Measurements from ENCODE around the gene CLIC2. TPM values are rescaled to one million over a fixed set of nuclear protein-coding genes. Genes with fewer than 3 reads are reported as not detected.

The CLIC2 gene
- polyA plus RNA-seq, 1 donor (not counting 4 experiments of a cell fraction or from before 2014, with no cell fraction given): 0.49 TPM

- H4K20me1 ChIP-seq (ENCODE audit: control insufficient read depth, extremely low read depth, insufficient read depth, low read length): no peaks in the 10 kb centered on the region
- H3K79me2 ChIP-seq (ENCODE audit: control insufficient read depth, insufficient read depth, low read length): no peaks in the 10 kb centered on the region
- no peaks in the 10 kb centered on the region for H3K27me3 ChIP-seq (ENCODE audit: control insufficient read depth, extremely low read depth, insufficient read depth, low read length)
- DNase-seq (ENCODE audit: low read depth, low spot score) (no peak), FAIRE-seq (no peak)
- no peaks in the 10 kb centered on the region for H3K36me3 ChIP-seq (ENCODE audit: control insufficient read depth in 2 of 2, extremely low read depth in 1 of 2, insufficient read depth in 2 of 2, low read length in 2 of 2)
- no peak for TF ChIP-seq EZH2 (IDR thresholded peaks at IDR 0.05; ENCODE audit: low read length)
- TF ChIP-seq, protein P1, sequence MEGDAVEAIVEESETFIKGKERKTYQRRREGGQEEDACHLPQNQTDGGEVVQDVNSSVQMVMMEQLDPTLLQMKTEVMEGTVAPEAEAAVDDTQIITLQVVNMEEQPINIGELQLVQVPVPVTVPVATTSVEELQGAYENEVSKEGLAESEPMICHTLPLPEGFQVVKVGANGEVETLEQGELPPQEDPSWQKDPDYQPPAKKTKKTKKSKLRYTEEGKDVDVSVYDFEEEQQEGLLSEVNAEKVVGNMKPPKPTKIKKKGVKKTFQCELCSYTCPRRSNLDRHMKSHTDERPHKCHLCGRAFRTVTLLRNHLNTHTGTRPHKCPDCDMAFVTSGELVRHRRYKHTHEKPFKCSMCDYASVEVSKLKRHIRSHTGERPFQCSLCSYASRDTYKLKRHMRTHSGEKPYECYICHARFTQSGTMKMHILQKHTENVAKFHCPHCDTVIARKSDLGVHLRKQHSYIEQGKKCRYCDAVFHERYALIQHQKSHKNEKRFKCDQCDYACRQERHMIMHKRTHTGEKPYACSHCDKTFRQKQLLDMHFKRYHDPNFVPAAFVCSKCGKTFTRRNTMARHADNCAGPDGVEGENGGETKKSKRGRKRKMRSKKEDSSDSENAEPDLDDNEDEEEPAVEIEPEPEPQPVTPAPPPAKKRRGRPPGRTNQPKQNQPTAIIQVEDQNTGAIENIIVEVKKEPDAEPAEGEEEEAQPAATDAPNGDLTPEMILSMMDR (optimal IDR thresholded peaks at IDR 0.05 in 1 of 3, IDR thresholded peaks at IDR 0.05 in 1 of 3, conservative IDR thresholded peaks at IDR 0.05 in 1 of 3; ENCODE audit: extremely low read depth in 1 of 3, insufficient read depth in 2 of 3, low read length in 3 of 3): no peak
- H3K9ac ChIP-seq (ENCODE audit: control insufficient read depth, extremely low read depth, insufficient read depth, low read length): no peak overlapping the region
- dilution Hi-C loops (cut with MboI; ENCODE audit: extremely low pct_ligation_motif_present, low sequenced_read_pairs): no loop called here
- H2AFZ ChIP-seq (ENCODE audit: control insufficient read depth, low read length): no peak overlapping the region
- no peak overlapping the region for H3K4me2 ChIP-seq (ENCODE audit: control insufficient read depth, extremely low read depth, insufficient read depth, low read depth, low read length)
- H3K27ac ChIP-seq (ENCODE audit: control insufficient read depth, insufficient read depth, low read length): no peak overlapping the region
- no peaks in the 10 kb centered on the region for H3K9me1 ChIP-seq (ENCODE audit: control insufficient read depth, extremely low read depth, insufficient read depth, low read length)
- H3K4me1 ChIP-seq (ENCODE audit: control insufficient read depth, extremely low read depth, insufficient read depth, low read length): no peaks in the 10 kb centered on the region
- H3K9me3 ChIP-seq (ENCODE audit: control insufficient read depth, low read depth, low read length): no peaks in the 10 kb centered on the region
- H3K4me3 ChIP-seq (ENCODE audit: control insufficient read depth in 2 of 3, extremely low read depth in 1 of 3, insufficient read depth in 2 of 3, low read depth in 1 of 3, low read length in 3 of 3): no peak overlapping the region
Observed at GRCh38 chrX:155333544-155334100, 792 bp downstream of the CLIC2 start.

- Histone ChIP-seq H3K9ac (ENCODE audit: control insufficient read depth, extremely low read depth, insufficient read depth, low read length) (no peak overlapping the region), H3K4me1 (ENCODE audit: control insufficient read depth, extremely low read depth, insufficient read depth, low read length) (no peaks in the 10 kb centered on the region), H3K27ac (ENCODE audit: control insufficient read depth, insufficient read depth, low read length) (no peak overlapping the region), H3K4me3 (ENCODE audit: control insufficient read depth in 2 of 3, extremely low read depth in 1 of 3, insufficient read depth in 2 of 3, low read depth in 1 of 3, low read length in 3 of 3) (no peak overlapping the region), H3K4me2 (ENCODE audit: control insufficient read depth, extremely low read depth, insufficient read depth, low read depth, low read length) (no peak overlapping the region), H3K9me3 (ENCODE audit: control insufficient read depth, low read depth, low read length) (no peaks in the 10 kb centered on the region), H3K36me3 (ENCODE audit: control insufficient read depth in 2 of 2, extremely low read depth in 1 of 2, insufficient read depth in 2 of 2, low read length in 2 of 2) (no peaks in the 10 kb centered on the region), H2AFZ (ENCODE audit: control insufficient read depth, low read length) (no peak overlapping the region), H3K27me3 (ENCODE audit: control insufficient read depth, extremely low read depth, insufficient read depth, low read length) (no peaks in the 10 kb centered on the region), H3K9me1 (ENCODE audit: control insufficient read depth, extremely low read depth, insufficient read depth, low read length) (no peaks in the 10 kb centered on the region), H4K20me1 (ENCODE audit: control insufficient read depth, extremely low read depth, insufficient read depth, low read length) (no peaks in the 10 kb centered on the region), H3K79me2 (ENCODE audit: control insufficient read depth, insufficient read depth, low read length) (no peaks in the 10 kb centered on the region)
- dilution Hi-C loops (cut with MboI; ENCODE audit: extremely low pct_ligation_motif_present, low sequenced_read_pairs): no loop called here
- no peak for FAIRE-seq
- no peak for TF ChIP-seq EZH2 (IDR thresholded peaks at IDR 0.05; ENCODE audit: low read length)
- TF ChIP-seq, protein P1 (optimal IDR thresholded peaks at IDR 0.05 in 1 of 3, IDR thresholded peaks at IDR 0.05 in 1 of 3, conservative IDR thresholded peaks at IDR 0.05 in 1 of 3; ENCODE audit: extremely low read depth in 1 of 3, insufficient read depth in 2 of 3, low read length in 3 of 3): no peak
- no peak for DNase-seq (ENCODE audit: low read depth, low spot score)
Observed at GRCh38 chrX:155330992-155331391, 3.4 kb downstream of the CLIC2 start.

Data from keratinocyte (primary cell).